Hepatocyte (in vitro differentiated cells): ENCODE results near the gene USP11. TPM values are rescaled to one million over a fixed set of nuclear protein-coding genes. Genes with fewer than 3 reads are reported as not detected.

ENCODE experiments used
- DNase-seq: peaks from one replicate; pipeline ENCODE4 v3.0.0-alpha.2; 2016; ENCODE audit warnings: low spot score
- H2AFZ ChIP-seq: fragments of 200-600 bp; sonication (generic); 2 replicates; pipeline ENCODE4 v1.6.0; 2016; ENCODE audit warnings: antibody characterized with exemption, mild to moderate bottlenecking
- H3K27ac ChIP-seq: fragments of 200-600 bp; sonication (generic); 2 replicates; pipeline ENCODE4 v1.5.1; 2016; ENCODE audit warnings: mild to moderate bottlenecking
- H3K27me3 ChIP-seq: fragments of 200-600 bp; sonication (generic); 2 replicates; pipeline ENCODE4 v1.6.1; 2016
- H3K36me3 ChIP-seq: fragments of 200-600 bp; sonication (generic); replicated peaks from 2 replicates; pipeline ENCODE4 v1.5.1; 2016; ENCODE audit warnings: low read depth; ENCODE audit not compliant: insufficient read depth
- H3K4me1 ChIP-seq: fragments of 200-600 bp; sonication (generic); 2 replicates; pipeline ENCODE4 v1.5.1; 2016; ENCODE audit warnings: mild to moderate bottlenecking, moderate library complexity; ENCODE audit not compliant: insufficient read depth
- H3K4me2 ChIP-seq: fragments of 200-600 bp; sonication (generic); 2 replicates; pipeline ENCODE4 v1.6.0; 2016
- H3K4me3 ChIP-seq: fragments of 200-600 bp; sonication (generic); 2 replicates; pipeline ENCODE4 v1.5.1; 2016; ENCODE audit warnings: mild to moderate bottlenecking
- H3K79me2 ChIP-seq: fragments of 200-600 bp; sonication (generic); 2 replicates; pipeline ENCODE4 v1.6.0; 2017; ENCODE audit warnings: mild to moderate bottlenecking
- H3K9me2 ChIP-seq: fragments of 200-600 bp; sonication (generic); replicated peaks from 2 replicates; pipeline ENCODE4 v1.6.0; 2017; ENCODE audit warnings: mild to moderate bottlenecking; ENCODE audit not compliant: insufficient read depth
- H3K9me3 ChIP-seq: fragments of 200-600 bp; sonication (generic); 2 replicates; pipeline ENCODE4 v1.5.1; 2016; ENCODE audit warnings: low read depth, mild to moderate bottlenecking
- H4K20me1 ChIP-seq: fragments of 200-600 bp; sonication (generic); 2 replicates; pipeline ENCODE4 v1.6.0; 2016; ENCODE audit warnings: mild to moderate bottlenecking; ENCODE audit not compliant: insufficient read depth, poor library complexity, severe bottlenecking
- CTCF ChIP-seq: fragments of 200-600 bp; sonication (generic); IDR thresholded peaks from 2 replicates; pipeline ENCODE4 v1.5.1; 2016; ENCODE audit warnings: antibody characterized with exemption, mild to moderate bottlenecking; ENCODE audit not compliant: poor library complexity
- EZH2 ChIP-seq: fragments of 200-600 bp; sonication (generic); IDR thresholded peaks from 2 replicates; pipeline ENCODE4 v1.6.1; 2016; ENCODE audit warnings: antibody characterized with exemption, mild to moderate bottlenecking, borderline replicate concordance
- EZH2phosphoT487 ChIP-seq: fragments of 200-600 bp; sonication (generic); IDR thresholded peaks from one replicate; pipeline ENCODE4 v1.6.1; 2018; ENCODE audit warnings: antibody characterized with exemption, mild to moderate bottlenecking, low read depth, moderate library complexity; ENCODE audit not compliant: unreplicated experiment, severe bottlenecking
- WGBS: methylation state at CpG from one replicate; pipeline ENCODE4 v1.1.6; 2016; ENCODE audit warnings: low lambda C conversion rate; ENCODE audit errors: missing lambda C conversion rate; 5-methylcytosine and 5-hydroxymethylcytosine counted together
- polyA plus RNA-seq: library from polyadenylated mRNA; unstranded; fragments of >200 nt; fragmentation: Nextera tagmentation; extraction: Ambion mirVana; gene quantifications from 2 replicates; pipeline ENCODE4 v1.2.1, GENCODE V29; 2016
- total RNA-seq: library from RNA; depleted of rRNA; stranded (reverse); fragments of >200 nt; gene quantifications from 2 replicates; pipeline ENCODE4 v1.2.3, GENCODE V29; 2014

USP11 gene
- total and polyA plus RNA-seq, 2 experiments from 2014 or later, result 89.2 to 199 TPM

GRCh38 chrX:47232197-47232802 is 509 bp upstream of the USP11 start:
- 76% methylated on average over 8 of the region's 8 CpGs for WGBS
- H3K4me3 ChIP-seq, result peak overlapping the region; percentile 49
- H3K36me3 ChIP-seq, result no peaks in the 10 kb centered on the region
- H3K79me2 ChIP-seq, result peaks cover 36% of the 10 kb centered on the region
- no peak for TF ChIP-seq EZH2
- no peak for TF ChIP-seq CTCF
- no peak for TF ChIP-seq EZH2phosphoT487
- peaks cover 9% of the 10 kb centered on the region for H4K20me1 ChIP-seq
- peak overlapping the region; percentile 57 for H2AFZ ChIP-seq
- H3K27me3 ChIP-seq, result no peaks in the 10 kb centered on the region
- peak overlapping the region; percentile 99 for H3K27ac ChIP-seq
- no peaks in the 10 kb centered on the region for H3K9me3 ChIP-seq
- no peaks in the 10 kb centered on the region for H3K9me2 ChIP-seq
- DNase-seq, result no peak
- H3K4me1 ChIP-seq, result peaks cover 24% of the 10 kb centered on the region
- H3K4me2 ChIP-seq, result peak overlapping the region; percentile 82

DNA sequence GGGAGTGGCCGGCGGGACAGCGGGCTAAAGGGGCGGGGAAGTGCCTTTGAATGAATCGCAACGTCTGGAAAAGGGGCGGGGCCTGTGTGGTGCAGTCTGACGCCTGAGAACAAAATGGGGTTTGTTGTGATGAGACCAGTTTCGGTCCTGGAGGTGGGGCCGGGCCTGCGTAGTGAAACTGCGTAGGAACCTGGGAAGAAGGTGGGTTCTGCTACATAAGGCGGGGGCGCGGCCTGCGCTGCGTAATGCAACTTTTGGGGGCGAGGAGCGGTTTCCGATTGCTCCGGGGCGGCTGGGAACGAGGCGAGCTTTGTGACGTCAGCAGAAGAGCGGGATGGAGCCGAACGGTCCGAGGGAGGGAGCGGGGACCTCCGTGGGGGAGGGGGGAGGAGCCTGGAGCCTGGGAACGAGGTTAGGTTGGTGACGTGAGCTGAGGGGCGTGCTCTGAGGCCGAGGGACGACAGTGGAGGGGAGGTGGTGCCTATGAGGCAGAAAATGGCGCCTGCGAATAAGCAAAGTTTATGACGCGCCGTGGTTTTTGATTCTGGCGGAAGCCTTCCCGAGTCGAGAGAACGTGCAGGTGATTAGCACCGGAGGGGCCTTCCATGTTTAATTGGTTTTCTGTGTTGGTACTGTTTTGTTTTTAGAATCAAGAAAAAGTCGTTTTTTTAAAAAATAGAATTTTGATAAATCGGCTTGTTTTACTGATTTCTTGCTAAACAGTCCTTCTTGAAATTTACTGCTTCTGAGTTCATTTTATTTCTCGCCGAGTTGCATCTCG is 714 bp downstream of the USP11 start:
- Histone ChIP-seq H3K27me3 (no peaks in the 10 kb centered on the region), H3K79me2 (peaks cover 48% of the 10 kb centered on the region), H3K36me3 (no peaks in the 10 kb centered on the region), H3K4me3 (peak overlapping the region; percentile 62), H4K20me1 (peaks cover 10% of the 10 kb centered on the region), H3K27ac (peak overlapping the region; percentile 99), H2AFZ (peak overlapping the region; percentile 45), H3K9me3 (no peaks in the 10 kb centered on the region), H3K4me2 (peak overlapping the region; percentile 82), H3K9me2 (no peaks in the 10 kb centered on the region), H3K4me1 (peaks cover 24% of the 10 kb centered on the region)
- WGBS, result 1% methylated on average over 32 of the region's 51 CpGs
- peak; percentile 100 for DNase-seq
- TF ChIP-seq EZH2phosphoT487 (no peak), CTCF (no peak), EZH2 (no peak)

- 49% methylated on average over 3 of the region's 3 CpGs for WGBS
- H4K20me1 ChIP-seq, result peaks cover 10% of the 10 kb centered on the region
- no peak overlapping the region for H2AFZ ChIP-seq
- H3K27ac ChIP-seq, result peak overlapping the region; percentile 99
- H3K36me3 ChIP-seq, result no peaks in the 10 kb centered on the region
- no peak for TF ChIP-seq EZH2
- TF ChIP-seq CTCF, result no peak
- no peak for TF ChIP-seq EZH2phosphoT487
- H3K4me1 ChIP-seq, result peaks cover 24% of the 10 kb centered on the region
- H3K9me2 ChIP-seq, result no peaks in the 10 kb centered on the region
- H3K4me2 ChIP-seq, result peak overlapping the region; percentile 71
- H3K79me2 ChIP-seq, result peaks cover 59% of the 10 kb centered on the region
- no peaks in the 10 kb centered on the region for H3K9me3 ChIP-seq
- DNase-seq, result no peak
- H3K27me3 ChIP-seq, result no peaks in the 10 kb centered on the region
- H3K4me3 ChIP-seq, result peak overlapping the region; percentile 62
Measured at GRCh38 chrX:47234583-47234982, 1.8 kb downstream of the USP11 start.
